Keratinocyte (primary cell): ENCODE results near the gene PPM1H. TPM values are rescaled to one million over a fixed set of nuclear protein-coding genes. Genes with fewer than 3 reads are reported as not detected.

ENCODE experiments used
- DNase-seq: peaks from one replicate; pipeline ENCODE4 v3.0.0-alpha.2; 2011; ENCODE audit warnings: low read depth, missing footprints, low spot score
- FAIRE-seq: peaks from 2 replicates; lab custom pipeline; 2011; peaks lifted over from hg19 to GRCh38; lab: Jason Lieb, UNC
- H2AFZ ChIP-seq: 2 replicates; pipeline ENCODE4 v1.6.0; 2012; ENCODE audit warnings: low read length, control low read depth, inconsistent platforms; ENCODE audit not compliant: control insufficient read depth
- H3K27ac ChIP-seq: 2 replicates; pipeline ENCODE4 v1.5.1; 2011; ENCODE audit warnings: low read length; ENCODE audit not compliant: control insufficient read depth, insufficient read depth
- H3K27me3 ChIP-seq: 3 replicates; pipeline ENCODE4 v1.6.0; 2011; ENCODE audit warnings: low read length; ENCODE audit not compliant: control insufficient read depth, insufficient read depth; ENCODE audit errors: extremely low read depth
- H3K36me3 ChIP-seq, 2 experiments: 2 replicates in 1 of 2; 3 replicates in 1 of 2; pipeline ENCODE4 v1.5.1; 2011; ENCODE audit warnings: low read length in 2 of 2, mild to moderate bottlenecking in 1 of 2; ENCODE audit not compliant: control insufficient read depth in 2 of 2, insufficient read depth in 2 of 2; ENCODE audit errors: extremely low read depth in 1 of 2
- H3K4me1 ChIP-seq: 3 replicates; pipeline ENCODE4 v1.5.1; 2011; ENCODE audit warnings: low read length; ENCODE audit not compliant: control insufficient read depth, insufficient read depth; ENCODE audit errors: extremely low read depth
- H3K4me2 ChIP-seq: 3 replicates; pipeline ENCODE4 v1.6.0; 2011; ENCODE audit warnings: low read depth, low read length; ENCODE audit not compliant: control insufficient read depth, insufficient read depth; ENCODE audit errors: extremely low read depth
- H3K4me3 ChIP-seq, 3 experiments: fragments of 200-600 bp in 1 of 3; sonication (generic) in 1 of 3; 2 replicates in 2 of 3; 3 replicates in 1 of 3; pipeline ENCODE4 v1.5.1; 2011 to 2016; ENCODE audit warnings: low read length in 3 of 3, mild to moderate bottlenecking in 3 of 3, control low read depth in 2 of 3, inconsistent platforms in 1 of 3, low read depth in 1 of 3, mixed read lengths in 1 of 3, mixed run types in 1 of 3, moderate library complexity in 1 of 3; ENCODE audit not compliant: control insufficient read depth in 2 of 3, insufficient read depth in 2 of 3; ENCODE audit errors: extremely low read depth in 1 of 3
- H3K79me2 ChIP-seq: 2 replicates; pipeline ENCODE4 v1.6.0; 2012; ENCODE audit warnings: low read length; ENCODE audit not compliant: control insufficient read depth, insufficient read depth
- H3K9ac ChIP-seq: 3 replicates; pipeline ENCODE4 v1.6.0; 2011; ENCODE audit warnings: low read length; ENCODE audit not compliant: control insufficient read depth, insufficient read depth; ENCODE audit errors: extremely low read depth
- H3K9me1 ChIP-seq: 3 replicates; pipeline ENCODE4 v1.6.0; 2011; ENCODE audit warnings: low read length; ENCODE audit not compliant: control insufficient read depth, insufficient read depth; ENCODE audit errors: extremely low read depth
- H3K9me3 ChIP-seq: 2 replicates; pipeline ENCODE4 v1.5.1; 2012; ENCODE audit warnings: low read depth, low read length; ENCODE audit not compliant: control insufficient read depth
- H4K20me1 ChIP-seq: 3 replicates; pipeline ENCODE4 v1.6.0; 2011; ENCODE audit warnings: low read length; ENCODE audit not compliant: control insufficient read depth, insufficient read depth; ENCODE audit errors: extremely low read depth
- CTCF ChIP-seq, 3 experiments: IDR thresholded peaks in 1 of 3; conservative IDR thresholded peaks in 1 of 3; optimal IDR thresholded peaks in 1 of 3; 2 replicates in 2 of 3; 3 replicates in 1 of 3; pipeline versions ENCODE3 to v1.5.1; 2011; ENCODE audit warnings: low read length in 3 of 3, mild to moderate bottlenecking in 3 of 3, moderate library complexity in 2 of 3, control low read depth in 1 of 3, inconsistent platforms in 1 of 3; ENCODE audit not compliant: insufficient read depth in 2 of 3; ENCODE audit errors: extremely low read depth in 1 of 3
- EZH2 ChIP-seq: IDR thresholded peaks from one replicate; pipeline ENCODE4 v1.6.1; 2012; ENCODE audit warnings: inconsistent platforms, mild to moderate bottlenecking, low read length, moderate library complexity
- dilution Hi-C: fragments of 300-500 bp; cut with MboI; formaldehyde crosslinking; loops from one replicate; pipeline ENCODE4 v1.7.0; 2020; ENCODE audit warnings: low sequenced_read_pairs; ENCODE audit not compliant: extremely low pct_ligation_motif_present
- polyA plus RNA-seq, 5 experiments: library from polyadenylated mRNA; depleted of rRNA in 3 of 5; stranded (reverse) in 3 of 5; stranded (forward) in 1 of 5; unstranded in 1 of 5; fragments of >200 nt; gene quantifications; 1 replicate in 1 of 5; 2 replicates in 3 of 5; 3 replicates in 1 of 5; pipeline versions ENCODE4 v1.2.1 to v1.2.3, GENCODE V29; 2011 to 2012; ENCODE audit warnings: missing spikeins in 2 of 5, low read depth in 1 of 5, low replicate concordance in 1 of 5

Gene PPM1H
- polyA plus RNA-seq, 1 donor (not counting 4 experiments of a cell fraction or from before 2014, with no cell fraction given): 0.09 TPM

DNA sequence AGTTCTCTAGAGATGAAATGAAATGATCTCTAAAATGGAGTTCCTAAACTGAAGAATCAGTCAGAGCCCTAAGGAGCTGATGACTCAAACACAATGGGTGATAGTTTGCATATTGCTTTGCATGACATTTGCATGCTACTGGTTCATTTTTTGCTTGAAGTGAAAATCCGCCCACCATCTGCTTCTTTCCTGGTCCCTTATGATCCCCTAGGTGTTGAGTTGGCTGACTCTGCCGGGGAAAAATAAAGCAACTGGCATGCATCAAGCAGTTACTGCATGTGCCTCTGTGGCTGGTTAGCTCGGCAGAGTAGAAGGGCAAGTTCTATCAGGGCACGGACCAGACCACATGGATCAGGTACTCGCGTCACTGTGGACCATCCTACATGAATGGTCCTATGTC lies 151.1 kb downstream of the PPM1H start:
- no peak for FAIRE-seq
- H2AFZ ChIP-seq: peak overlapping the region; percentile 37
- dilution Hi-C loops: loop anchor here (25.0 kb wide), 1 partner anchor 172 kb away; no protein-coding TSS in a partner anchor
- H3K79me2 ChIP-seq: no peaks in the 10 kb centered on the region
- no peak for DNase-seq
- no peak overlapping the region for H3K4me2 ChIP-seq
- H3K4me1 ChIP-seq: peaks cover 29% of the 10 kb centered on the region
- H3K36me3 ChIP-seq: no peaks in the 10 kb centered on the region
- H3K27ac ChIP-seq: no peak overlapping the region
- no peaks in the 10 kb centered on the region for H3K9me3 ChIP-seq
- no peaks in the 10 kb centered on the region for H3K9me1 ChIP-seq
- TF ChIP-seq EZH2 (no peak), CTCF (optimal IDR thresholded peaks at IDR 0.05 in 1 of 3, IDR thresholded peaks at IDR 0.05 in 1 of 3, conservative IDR thresholded peaks at IDR 0.05 in 1 of 3; ENCODE audit: extremely low read depth in 1 of 3, insufficient read depth in 2 of 3, low read length in 3 of 3) (no peak)
- H3K9ac ChIP-seq: no peak overlapping the region
- no peaks in the 10 kb centered on the region for H4K20me1 ChIP-seq
- H3K4me3 ChIP-seq: no peak overlapping the region
- no peaks in the 10 kb centered on the region for H3K27me3 ChIP-seq

- TF ChIP-seq CTCF (optimal IDR thresholded peaks at IDR 0.05 in 1 of 3, IDR thresholded peaks at IDR 0.05 in 1 of 3, conservative IDR thresholded peaks at IDR 0.05 in 1 of 3; ENCODE audit: extremely low read depth in 1 of 3, insufficient read depth in 2 of 3, low read length in 3 of 3) (no peak), EZH2 (no peak)
- H2AFZ ChIP-seq: no peak overlapping the region
- H3K9ac ChIP-seq: no peak overlapping the region
- H3K79me2 ChIP-seq: no peaks in the 10 kb centered on the region
- H3K4me2 ChIP-seq: no peak overlapping the region
- no peaks in the 10 kb centered on the region for H3K27me3 ChIP-seq
- H3K36me3 ChIP-seq: no peaks in the 10 kb centered on the region
- H3K9me1 ChIP-seq: no peaks in the 10 kb centered on the region
- no peak overlapping the region for H3K4me3 ChIP-seq
- dilution Hi-C loops: loop anchor here (25.0 kb wide), 1 partner anchor 169 kb away; no protein-coding TSS in a partner anchor
- peaks cover 21% of the 10 kb centered on the region for H3K4me1 ChIP-seq
- DNase-seq (no peak), FAIRE-seq (no peak)
- H3K27ac ChIP-seq: no peak overlapping the region
- no peaks in the 10 kb centered on the region for H4K20me1 ChIP-seq
- no peaks in the 10 kb centered on the region for H3K9me3 ChIP-seq
Measured at GRCh38 chr12:62781136-62781880, 153.6 kb downstream of the PPM1H start.
